Measurements from ENCODE around the gene SLC16A10. TPM values are rescaled to one million over a fixed set of nuclear protein-coding genes. Genes with fewer than 3 reads are reported as not detected.
"Not testable (repeated sequence)": the region's sequence is repeated elsewhere in the genome, so short reads cannot be mapped to it uniquely, and the experiment has no call there.

The SLC16A10 gene
- polyA plus RNA-seq, 3 donors: 0.05 to 0.15 TPM; not detected in 1

- H3K4me1 Mint-ChIP-seq: peaks cover 4% of the 10 kb centered on the region
- DNase-seq: no peak
- intact Hi-C loops (cut with micrococcal nuclease): loop anchor here in 1 of 2 donors (10.0 kb wide), 1 partner anchor 351 kb away; the partner anchor contains the start of gene TRAF3IP2
- Histone ChIP-seq H3K27me3 (ENCODE audit: control insufficient read depth in 2 of 2, insufficient read depth in 2 of 2, low read length in 2 of 2) (no peaks in the 10 kb centered on the region), H4K20me1 (ENCODE audit: insufficient read depth, low read length) (no peaks in the 10 kb centered on the region), H3K9ac (ENCODE audit: insufficient read depth, low read length, poor library complexity, severe bottlenecking) (no peak overlapping the region), H3K9me3 (replicated peaks in 1 of 2; ENCODE audit: control insufficient read depth in 1 of 2, insufficient read depth in 1 of 2, low read length in 2 of 2) (no peaks in the 10 kb centered on the region), H3K27ac (ENCODE audit: low read depth in 1 of 2, low read length in 2 of 2) (no peak overlapping the region), H3K4me3 (replicated peaks in 1 of 3; ENCODE audit: low read depth in 2 of 3, low read length in 3 of 3) (no peak overlapping the region), H3K4me1 (ENCODE audit: control insufficient read depth in 1 of 2, insufficient read depth in 2 of 2, low read length in 2 of 2) (peaks cover 4 to 5% of the 10 kb centered on the region in 2 donors), H3K36me3 (replicated peaks in 1 of 2; ENCODE audit: control insufficient read depth in 1 of 2, insufficient read depth in 2 of 2, low read length in 2 of 2) (no peaks in the 10 kb centered on the region), H3K79me2 (ENCODE audit: insufficient read depth, low read length) (no peaks in the 10 kb centered on the region), H3K4me2 (replicated peaks; ENCODE audit: extremely low read depth, low read length, poor library complexity, severe bottlenecking) (no peak overlapping the region), H2AFZ (ENCODE audit: insufficient read depth, low read depth, low read length, poor library complexity, severe bottlenecking) (no peak overlapping the region)
- no peak for TF ChIP-seq CTCF (IDR thresholded peaks at IDR 0.05)
- WGBS (ENCODE audit: insufficient coverage): 98% methylated on average over 7 of the region's 9 CpGs
- H3K4me3 Mint-ChIP-seq: no peak overlapping the region
- H3K27me3 Mint-ChIP-seq (ENCODE audit: low read depth in 3 of 3): peaks cover 5 to 10% (median 6%) of the 10 kb centered on the region in 3 donors
- no peak overlapping the region for H3K27ac Mint-ChIP-seq
- no peaks in the 10 kb centered on the region for H3K9me3 Mint-ChIP-seq
- no peaks in the 10 kb centered on the region for H3K36me3 Mint-ChIP-seq
These were observed 166.9 kb downstream of the SLC16A10 start for GRCh38 chr6:111254004-111254778.

GRCh38 chr6:111254779-111255166, 167.5 kb downstream of the SLC16A10 start:
- WGBS (ENCODE audit: insufficient coverage): 83% methylated on average over 1 of the region's 6 CpGs
- no peak for DNase-seq
- Histone ChIP-seq H3K36me3 (replicated peaks in 1 of 2; ENCODE audit: control insufficient read depth in 1 of 2, insufficient read depth in 2 of 2, low read length in 2 of 2) (no peaks in the 10 kb centered on the region), H3K9me3 (replicated peaks in 1 of 2; ENCODE audit: control insufficient read depth in 1 of 2, insufficient read depth in 1 of 2, low read length in 2 of 2) (no peaks in the 10 kb centered on the region), H3K4me2 (replicated peaks; ENCODE audit: extremely low read depth, low read length, poor library complexity, severe bottlenecking) (no peak overlapping the region), H3K4me3 (replicated peaks in 1 of 3; ENCODE audit: low read depth in 2 of 3, low read length in 3 of 3) (no peak overlapping the region), H3K4me1 (ENCODE audit: control insufficient read depth in 1 of 2, insufficient read depth in 2 of 2, low read length in 2 of 2) (peaks cover 9 to 10% of the 10 kb centered on the region in 2 donors), H3K9ac (ENCODE audit: insufficient read depth, low read length, poor library complexity, severe bottlenecking) (no peak overlapping the region), H4K20me1 (ENCODE audit: insufficient read depth, low read length) (no peaks in the 10 kb centered on the region), H3K27ac (ENCODE audit: low read depth in 1 of 2, low read length in 2 of 2) (no peak overlapping the region), H3K27me3 (ENCODE audit: control insufficient read depth in 2 of 2, insufficient read depth in 2 of 2, low read length in 2 of 2) (no peaks in the 10 kb centered on the region), H3K79me2 (ENCODE audit: insufficient read depth, low read length) (peaks cover 4% of the 10 kb centered on the region), H2AFZ (ENCODE audit: insufficient read depth, low read depth, low read length, poor library complexity, severe bottlenecking) (no peak overlapping the region)
- H3K4me1 Mint-ChIP-seq: peaks cover 6% of the 10 kb centered on the region
- intact Hi-C loops (cut with micrococcal nuclease): loop anchor here in 1 of 2 donors (5.0 to 10.0 kb wide), 2 partner anchors 228 to 350 kb away; partner anchors contain the start of genes REV3L and TRAF3IP2
- H3K27ac Mint-ChIP-seq: no peak overlapping the region
- H3K27me3 Mint-ChIP-seq (ENCODE audit: low read depth in 3 of 3): peaks cover 5 to 10% (median 6%) of the 10 kb centered on the region in 3 donors
- H3K36me3 Mint-ChIP-seq: no peaks in the 10 kb centered on the region
- H3K9me3 Mint-ChIP-seq: no peaks in the 10 kb centered on the region
- H3K4me3 Mint-ChIP-seq: no peak overlapping the region
- no peak for TF ChIP-seq CTCF (IDR thresholded peaks at IDR 0.05)

GRCh38 chr6:111255838-111256237, 168.5 kb downstream of the SLC16A10 start:
- not testable (repeated sequence) for H3K4me3 Mint-ChIP-seq; H3K36me3 Mint-ChIP-seq; H3K4me3 ChIP-seq (replicated peaks in 1 of 3; ENCODE audit: low read depth in 2 of 3, low read length in 3 of 3); H3K4me2 ChIP-seq (replicated peaks; ENCODE audit: extremely low read depth, low read length, poor library complexity, severe bottlenecking); H3K9me3 Mint-ChIP-seq; H2AFZ ChIP-seq (ENCODE audit: insufficient read depth, low read depth, low read length, poor library complexity, severe bottlenecking); H3K27ac ChIP-seq (ENCODE audit: low read depth in 1 of 2, low read length in 2 of 2); H3K9me3 ChIP-seq (replicated peaks in 1 of 2; ENCODE audit: control insufficient read depth in 1 of 2, insufficient read depth in 1 of 2, low read length in 2 of 2); DNase-seq; H3K27ac Mint-ChIP-seq; H3K9ac ChIP-seq (ENCODE audit: insufficient read depth, low read length, poor library complexity, severe bottlenecking); H3K27me3 ChIP-seq (ENCODE audit: control insufficient read depth in 2 of 2, insufficient read depth in 2 of 2, low read length in 2 of 2); H3K36me3 ChIP-seq (replicated peaks in 1 of 2; ENCODE audit: control insufficient read depth in 1 of 2, insufficient read depth in 2 of 2, low read length in 2 of 2); H4K20me1 ChIP-seq (ENCODE audit: insufficient read depth, low read length)
- intact Hi-C loops (cut with micrococcal nuclease): loop anchor here in 1 of 2 donors (5.0 to 10.0 kb wide), 2 partner anchors 226 to 349 kb away; partner anchors contain the start of genes REV3L and TRAF3IP2
- H3K4me1 ChIP-seq (ENCODE audit: control insufficient read depth in 1 of 2, insufficient read depth in 2 of 2, low read length in 2 of 2): peaks cover 18 to 20% of the 10 kb centered on the region in 2 donors
- no CpG with 5 or more reads among the region's 2 CpGs for WGBS (ENCODE audit: insufficient coverage)
- H3K79me2 ChIP-seq (ENCODE audit: insufficient read depth, low read length): peaks cover 15% of the 10 kb centered on the region
- H3K27me3 Mint-ChIP-seq (ENCODE audit: low read depth in 3 of 3): peaks cover 6 to 10% (median 8%) of the 10 kb centered on the region in 3 donors
- H3K4me1 Mint-ChIP-seq: peaks cover 16% of the 10 kb centered on the region

Data from CD14-positive monocyte (primary cell).